Measurements from ENCODE around the gene PLAAT3. TPM values are rescaled to one million over a fixed set of nuclear protein-coding genes. Genes with fewer than 3 reads are reported as not detected.
"Not testable (repeated sequence)": the region's sequence is repeated elsewhere in the genome, so short reads cannot be mapped to it uniquely, and the experiment has no call there.

PLAAT3 gene
- total RNA-seq, 2 experiments from 2014 or later, result 1.8 to 3.1 TPM

GRCh38 chr11:63622323-63622722 is 8.1 kb upstream of the PLAAT3 start:
- no peaks in the 10 kb centered on the region for H3K36me3 Mint-ChIP-seq (ENCODE audit: low read depth)
- ATAC-seq, result no peak
- no peak for DNase-seq
- no peaks in the 10 kb centered on the region for H3K9me3 Mint-ChIP-seq (ENCODE audit: low read depth)
- ChIA-PET CTCF (interaction anchor here (2.1 to 4.9 kb wide), 2 partner anchors 15 to 142 kb away, joined by 5 to 22 read pairs; no protein-coding TSS in a partner anchor), POLR2A (no interaction called here)
- H3K4me3 Mint-ChIP-seq, result no peak overlapping the region
- intact Hi-C loops (cut with DNase I, micrococcal nuclease), result no loop called here
- no peak overlapping the region for H3K27ac Mint-ChIP-seq
- H3K27me3 Mint-ChIP-seq, result no peaks in the 10 kb centered on the region
- peaks cover 6% of the 10 kb centered on the region for H3K4me1 Mint-ChIP-seq

DNA sequence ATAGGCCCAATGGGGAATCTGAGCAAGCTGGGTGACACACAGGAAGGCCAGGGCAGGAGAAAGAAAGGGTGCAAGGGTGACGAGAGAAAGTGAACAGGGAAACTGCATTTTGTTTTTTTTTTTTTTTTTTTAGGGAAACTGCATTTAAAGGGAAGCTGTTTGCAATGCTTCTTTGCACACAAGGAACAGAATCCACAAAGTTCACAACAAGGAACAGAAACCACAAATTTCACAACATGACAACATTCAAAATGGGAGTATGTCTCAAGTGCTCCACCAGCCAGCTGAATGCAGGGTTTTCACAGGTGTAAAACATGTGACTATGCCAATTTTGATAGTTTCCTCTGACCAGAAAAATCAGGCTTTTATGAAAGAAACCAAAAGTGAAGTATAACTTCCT is 6.8 kb upstream of the PLAAT3 start:
- ChIA-PET CTCF (interaction anchor here (0.9 to 4.9 kb wide), 2 partner anchors 141 to 150 kb away, joined by 3 to 22 read pairs; no protein-coding TSS in a partner anchor), POLR2A (interaction anchor here (0.6 kb wide), 1 partner anchor 190 kb away, joined by 3 read pairs; no protein-coding TSS in a partner anchor)
- Mint-ChIP-seq H3K4me3 (no peak overlapping the region), H3K4me1 (peaks cover 6% of the 10 kb centered on the region), H3K9me3 (ENCODE audit: low read depth) (no peaks in the 10 kb centered on the region), H3K27me3 (no peaks in the 10 kb centered on the region), H3K27ac (no peak overlapping the region), H3K36me3 (ENCODE audit: low read depth) (no peaks in the 10 kb centered on the region)
- intact Hi-C loops (cut with DNase I, micrococcal nuclease), result no loop called here
- no peak for ATAC-seq
- no peak for DNase-seq

DNA sequence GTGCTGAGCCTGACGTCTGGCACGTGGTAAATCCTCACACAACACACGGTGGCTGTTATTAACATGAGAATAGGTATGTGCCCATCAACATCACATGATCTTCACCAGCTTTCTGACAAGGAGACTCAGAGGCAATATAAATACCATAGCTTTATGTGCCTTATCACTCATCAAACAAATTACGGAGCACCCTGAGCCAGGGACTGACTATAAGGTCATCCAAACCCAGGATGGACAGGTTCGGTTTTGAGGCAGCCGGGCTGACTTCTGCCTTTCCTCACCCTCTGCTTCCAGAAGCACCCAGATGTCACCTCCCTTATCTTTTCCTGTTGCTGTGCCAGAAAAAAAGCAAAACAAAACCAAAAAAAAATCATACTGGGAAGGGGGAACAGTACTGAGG is 5.7 kb upstream of the PLAAT3 start:
- ATAC-seq (no peak), DNase-seq (no peak)
- Mint-ChIP-seq H3K27ac (no peak overlapping the region), H3K4me3 (no peak overlapping the region), H3K4me1 (peaks cover 6% of the 10 kb centered on the region), H3K9me3 (ENCODE audit: low read depth) (no peaks in the 10 kb centered on the region), H3K36me3 (ENCODE audit: low read depth) (no peaks in the 10 kb centered on the region), H3K27me3 (no peaks in the 10 kb centered on the region)
- ChIA-PET POLR2A (no interaction called here), CTCF (interaction anchor here (1.3 kb wide), 1 partner anchor 141 kb away, joined by 5 read pairs; no protein-coding TSS in a partner anchor)
- intact Hi-C loops (cut with DNase I, micrococcal nuclease), result no loop called here

DNA sequence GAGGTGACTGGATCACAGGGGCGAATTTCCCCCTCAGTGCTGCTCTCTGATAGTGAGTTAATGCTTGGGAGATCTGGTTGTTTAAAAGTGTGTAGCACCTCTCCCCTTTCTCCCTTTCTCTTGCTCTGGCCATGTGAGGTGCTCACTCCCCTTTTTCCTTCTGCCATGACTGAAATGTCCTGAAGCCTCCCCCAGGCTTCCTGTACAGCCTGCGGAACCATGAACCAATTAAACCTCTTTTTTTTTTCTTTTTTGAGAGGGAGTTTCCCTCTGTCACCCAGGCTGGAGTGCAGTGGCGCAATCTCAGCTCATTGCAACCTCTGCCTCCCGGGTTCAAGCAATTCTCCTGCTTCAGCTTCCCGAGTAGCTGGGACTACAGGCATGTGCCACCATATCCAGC is 3.5 kb upstream of the PLAAT3 start:
- intact Hi-C loops (cut with DNase I, micrococcal nuclease); DNase-seq; H3K4me1 Mint-ChIP-seq; H3K4me3 Mint-ChIP-seq; H3K36me3 Mint-ChIP-seq (ENCODE audit: low read depth); H3K27me3 Mint-ChIP-seq; H3K9me3 Mint-ChIP-seq (ENCODE audit: low read depth); ATAC-seq; POLR2A ChIA-PET; H3K27ac Mint-ChIP-seq: not testable (repeated sequence)
- CTCF ChIA-PET, result interaction anchor here (0.7 to 1.2 kb wide), 2 partner anchors 18 to 607 kb away, joined by 3 read pairs; no protein-coding TSS in a partner anchor

DNA sequence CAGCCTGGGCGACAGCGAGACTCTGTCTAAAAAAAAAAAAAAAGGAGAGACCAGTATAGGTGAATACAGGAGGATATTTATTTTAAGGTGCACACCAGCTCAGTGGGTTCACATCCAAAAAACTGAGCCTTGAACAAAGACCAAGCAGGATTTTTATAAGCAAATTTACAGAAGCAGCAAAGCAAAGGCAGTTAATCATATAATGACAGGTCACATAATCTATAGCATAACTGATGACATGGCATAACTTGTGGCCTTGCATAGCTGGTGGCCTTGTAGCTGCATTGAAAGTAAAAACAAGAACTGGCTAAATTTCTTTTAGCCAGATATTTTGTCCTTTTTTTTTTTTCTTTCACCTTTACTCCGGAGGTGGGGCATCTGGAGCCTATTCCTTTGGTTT is 2.7 kb upstream of the PLAAT3 start:
- Mint-ChIP-seq H3K4me1 (peaks cover 6% of the 10 kb centered on the region), H3K4me3 (no peak overlapping the region), H3K27ac (no peak overlapping the region), H3K36me3 (ENCODE audit: low read depth) (no peaks in the 10 kb centered on the region), H3K27me3 (no peaks in the 10 kb centered on the region), H3K9me3 (ENCODE audit: low read depth) (no peaks in the 10 kb centered on the region)
- DNase-seq (no peak), ATAC-seq (no peak)
- CTCF ChIA-PET, result interaction anchor here (0.8 to 1.5 kb wide), 2 partner anchors 138 to 1216 kb away, joined by 3 read pairs; no protein-coding TSS in a partner anchor
- intact Hi-C loops (cut with DNase I, micrococcal nuclease), result no loop called here
- POLR2A ChIA-PET, result no interaction called here

DNA sequence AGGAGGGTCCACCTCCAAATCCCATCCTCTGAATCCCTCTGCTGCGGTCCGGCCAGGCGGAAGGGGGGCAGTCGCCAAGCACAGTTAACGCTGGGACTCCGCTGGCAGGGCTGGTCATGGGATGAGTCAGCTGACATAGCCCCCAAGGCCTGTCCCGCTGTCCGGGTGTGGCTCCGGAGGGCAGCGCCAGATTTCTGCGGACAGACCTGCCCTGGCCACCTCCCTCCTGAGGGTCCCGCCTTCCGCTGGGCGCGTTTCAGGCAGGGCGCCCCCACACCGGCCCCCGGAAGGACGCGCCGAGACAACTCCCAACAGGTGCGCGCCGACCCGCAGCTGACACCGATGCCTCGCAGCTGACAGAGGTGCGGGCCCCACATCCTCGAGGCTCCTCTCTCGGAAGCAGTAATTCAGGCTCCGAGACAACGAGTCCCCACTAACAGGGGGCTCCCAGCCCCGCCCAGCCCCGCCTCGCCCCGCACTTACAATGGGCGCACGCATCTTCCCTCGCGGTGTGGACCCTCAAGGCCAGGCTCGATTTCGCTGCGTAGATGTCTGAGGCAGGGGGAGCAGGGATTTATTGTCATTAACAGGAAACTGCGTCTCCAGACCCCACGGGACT is 607 bp downstream of the PLAAT3 start:
- ChIA-PET CTCF (no interaction called here), POLR2A (no interaction called here)
- H3K27ac Mint-ChIP-seq, result no peak overlapping the region
- peak; percentile 69 for ATAC-seq
- peak overlapping the region; percentile 69 for H3K4me3 Mint-ChIP-seq
- peaks cover 4% of the 10 kb centered on the region for H3K4me1 Mint-ChIP-seq
- no peaks in the 10 kb centered on the region for H3K27me3 Mint-ChIP-seq
- H3K36me3 Mint-ChIP-seq (ENCODE audit: low read depth), result no peaks in the 10 kb centered on the region
- intact Hi-C loops (cut with DNase I, micrococcal nuclease), result no loop called here
- peak; percentile 63 for DNase-seq
- H3K9me3 Mint-ChIP-seq (ENCODE audit: low read depth), result no peaks in the 10 kb centered on the region

DNA sequence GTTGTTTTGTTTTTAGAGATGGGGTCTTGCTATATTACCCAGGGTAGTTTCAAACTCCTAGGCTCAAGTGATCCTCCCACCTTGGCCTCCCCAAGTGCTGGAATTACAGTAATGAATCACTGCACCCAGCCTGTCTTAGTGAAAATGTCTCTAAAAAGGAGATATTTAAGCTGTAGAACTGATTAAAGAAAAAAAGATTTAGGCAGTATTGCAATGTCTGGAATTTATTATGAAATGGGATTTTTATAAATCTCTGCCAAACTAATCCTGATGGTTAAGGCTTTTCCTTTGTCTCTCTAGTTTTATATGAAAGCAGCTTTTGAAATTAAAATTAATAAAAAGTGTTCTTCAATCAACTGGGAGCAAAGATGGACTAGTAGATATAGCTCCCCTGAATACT is 2.1 kb downstream of the PLAAT3 start:
- ChIA-PET CTCF (no interaction called here), POLR2A (interaction anchor here (0.5 kb wide), 1 partner anchor 25 kb away, joined by 5 read pairs; no protein-coding TSS in a partner anchor)
- intact Hi-C loops (cut with DNase I, micrococcal nuclease), result no loop called here
- H3K4me1 Mint-ChIP-seq, result peaks cover 4% of the 10 kb centered on the region
- no peak for DNase-seq
- no peaks in the 10 kb centered on the region for H3K9me3 Mint-ChIP-seq (ENCODE audit: low read depth)
- H3K27me3 Mint-ChIP-seq, result no peaks in the 10 kb centered on the region
- ATAC-seq, result no peak
- H3K36me3 Mint-ChIP-seq (ENCODE audit: low read depth), result no peaks in the 10 kb centered on the region
- no peak overlapping the region for H3K27ac Mint-ChIP-seq
- H3K4me3 Mint-ChIP-seq, result no peak overlapping the region

GRCh38 chr11:63611395-63611747 is 2.9 kb downstream of the PLAAT3 start:
- no peaks in the 10 kb centered on the region for H3K36me3 Mint-ChIP-seq (ENCODE audit: low read depth)

DNA sequence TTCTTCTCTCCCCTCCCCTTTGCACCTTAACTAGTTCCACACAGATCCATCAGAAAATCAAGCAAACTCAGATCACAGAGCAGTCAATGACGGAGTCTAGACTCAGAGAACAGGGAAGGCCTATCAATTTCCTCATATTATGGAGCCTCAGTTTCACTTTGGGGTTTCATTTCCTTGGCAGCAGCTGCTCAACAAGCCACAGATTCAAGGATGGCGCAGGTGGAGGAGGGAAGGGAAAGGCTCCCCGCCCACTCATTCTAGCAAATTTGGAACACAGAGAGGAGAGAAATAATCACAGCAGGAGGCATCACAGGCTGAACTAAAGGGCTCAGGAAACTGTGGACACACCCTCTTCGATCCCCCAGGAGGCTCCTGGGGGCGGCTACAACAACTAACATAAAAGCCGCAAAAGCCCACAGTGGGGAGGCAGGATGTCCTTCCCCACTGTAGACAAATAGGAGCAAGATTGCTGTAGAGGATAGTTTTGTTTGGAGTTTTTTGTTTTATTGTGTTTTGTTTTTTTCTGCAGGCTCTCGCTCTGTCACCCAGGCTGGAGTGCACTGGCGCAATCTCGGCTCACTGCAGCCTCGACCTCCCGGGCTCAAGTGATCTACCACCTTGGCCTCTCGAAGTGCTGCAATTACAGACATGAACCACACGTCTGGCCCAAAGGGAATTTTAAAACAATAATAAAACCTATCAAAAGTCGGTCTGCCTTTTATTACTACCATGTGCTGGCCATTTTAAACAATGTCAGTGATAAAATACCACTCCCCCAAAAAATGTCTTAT is 3.4 kb downstream of the PLAAT3 start:
- ChIA-PET POLR2A (no interaction called here), CTCF (no interaction called here)
- no peak overlapping the region for H3K4me3 Mint-ChIP-seq
- H3K27me3 Mint-ChIP-seq, result no peaks in the 10 kb centered on the region
- ATAC-seq, result no peak
- H3K36me3 Mint-ChIP-seq (ENCODE audit: low read depth), result no peaks in the 10 kb centered on the region
- no peaks in the 10 kb centered on the region for H3K9me3 Mint-ChIP-seq (ENCODE audit: low read depth)
- no peak for DNase-seq
- no peak overlapping the region for H3K27ac Mint-ChIP-seq
- intact Hi-C loops (cut with DNase I, micrococcal nuclease), result no loop called here
- H3K4me1 Mint-ChIP-seq, result peaks cover 4% of the 10 kb centered on the region

More at GRCh38 chr11:63611395-63611747, 2.9 kb downstream of the PLAAT3 start:
- ChIA-PET POLR2A (no interaction called here), CTCF (no interaction called here)
- Mint-ChIP-seq H3K4me1 (peaks cover 4% of the 10 kb centered on the region), H3K27ac (no peak overlapping the region), H3K9me3 (ENCODE audit: low read depth) (no peaks in the 10 kb centered on the region), H3K4me3 (no peak overlapping the region), H3K27me3 (no peaks in the 10 kb centered on the region)
- intact Hi-C loops (cut with DNase I, micrococcal nuclease), result no loop called here
- DNase-seq (no peak), ATAC-seq (no peak)

DNA sequence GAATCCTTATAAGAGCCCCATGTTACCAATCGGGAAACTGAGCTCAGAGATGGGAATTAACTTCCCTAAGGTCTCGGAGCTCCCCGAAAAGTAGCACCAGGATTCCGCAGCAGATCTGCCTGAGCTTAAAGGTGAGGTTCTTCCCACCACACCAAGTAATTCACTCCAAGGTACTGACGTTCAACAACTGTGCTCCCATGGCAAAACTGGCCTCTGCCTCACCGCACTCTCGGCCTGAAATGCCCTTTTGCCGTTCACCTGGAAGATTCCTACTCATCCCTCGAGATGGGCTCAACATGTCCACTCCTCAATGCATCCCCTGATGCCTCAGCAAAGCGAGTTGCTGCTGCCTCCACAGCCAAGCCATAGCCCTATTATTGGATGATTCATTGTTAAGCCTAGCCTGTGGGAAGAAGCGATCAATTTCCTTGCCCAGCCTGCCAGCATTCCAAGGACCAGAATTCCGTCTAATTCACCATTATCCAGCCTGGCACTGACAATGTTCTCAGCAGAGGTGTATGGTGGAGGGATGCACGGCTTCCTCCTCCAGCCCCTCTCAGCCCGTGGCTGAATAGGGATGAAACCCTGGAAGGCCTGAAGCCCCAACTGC is 4.2 kb downstream of the PLAAT3 start:
- no peak for DNase-seq
- POLR2A ChIA-PET, result no interaction called here
- no peak overlapping the region for H3K4me3 Mint-ChIP-seq
- no peak overlapping the region for H3K27ac Mint-ChIP-seq
- no peaks in the 10 kb centered on the region for H3K9me3 Mint-ChIP-seq (ENCODE audit: low read depth)
- no peaks in the 10 kb centered on the region for H3K27me3 Mint-ChIP-seq
- H3K4me1 Mint-ChIP-seq, result peaks cover 4% of the 10 kb centered on the region
- intact Hi-C loops (cut with DNase I, micrococcal nuclease), result no loop called here
- no peak for ATAC-seq
- CTCF ChIA-PET, result no interaction called here
- no peaks in the 10 kb centered on the region for H3K36me3 Mint-ChIP-seq (ENCODE audit: low read depth)

- POLR2A ChIA-PET, result no interaction called here
- Mint-ChIP-seq H3K36me3 (ENCODE audit: low read depth) (no peaks in the 10 kb centered on the region), H3K4me3 (no peak overlapping the region), H3K27me3 (no peaks in the 10 kb centered on the region), H3K4me1 (peaks cover 4% of the 10 kb centered on the region), H3K27ac (no peak overlapping the region), H3K9me3 (ENCODE audit: low read depth) (no peaks in the 10 kb centered on the region)
- CTCF ChIA-PET, result no interaction called here
- ATAC-seq (no peak), DNase-seq (no peak)
- intact Hi-C loops (cut with DNase I, micrococcal nuclease), result no loop called here
These were observed 4.7 kb downstream of the PLAAT3 start for GRCh38 chr11:63609536-63609935.
